H1 (cell line): ENCODE data around the gene PTBP3. TPM values are rescaled to one million over a fixed set of nuclear protein-coding genes. Genes with fewer than 3 reads are reported as not detected.
"Not testable (repeated sequence)": the region's sequence is repeated elsewhere in the genome, so short reads cannot be mapped to it uniquely, and the experiment has no call there.

ENCODE experiments used
- CTCF ChIA-PET: fragments of 300-600 bp; sonication (Branson Sonifier 250); formaldehyde crosslinking; loops from one replicate; lab custom pipeline; 2021; ENCODE audit not compliant: partially characterized antibody; lab: Charles Lee
- POLR2A ChIA-PET: fragments of 300-600 bp; sonication (Branson Sonifier 250); formaldehyde crosslinking; loops from one replicate; lab custom pipeline; 2021; ENCODE audit warnings: inconsistent platforms; ENCODE audit not compliant: partially characterized antibody; lab: Charles Lee
- DNase-seq, 2 experiments: peaks; one replicate each; pipeline versions ENCODE4 v3.0.0 to v3.0.0-alpha.2; 2010 to 2022; ENCODE audit warnings: low spot score in 2 of 2, low read depth in 1 of 2, mixed read lengths in 1 of 2
- FAIRE-seq: peaks from 2 replicates; lab custom pipeline; 2011; peaks lifted over from hg19 to GRCh38; lab: Jason Lieb, UNC
- H2AFZ ChIP-seq: 2 replicates; pipeline ENCODE4 v1.8.1; 2012; ENCODE audit warnings: low read length, inconsistent platforms
- H2AK5ac ChIP-seq: 2 replicates; pipeline ENCODE4 v1.6.1; 2013; ENCODE audit warnings: low read depth, low read length
- H2BK120ac ChIP-seq: replicated peaks from 2 replicates; pipeline ENCODE3; 2013; ENCODE audit warnings: low read depth, low read length, inconsistent platforms
- H2BK12ac ChIP-seq: 2 replicates; pipeline ENCODE4 v1.6.1; 2013; ENCODE audit warnings: low read depth, low read length
- H2BK15ac ChIP-seq: 2 replicates; pipeline ENCODE4 v1.6.1; 2013; ENCODE audit warnings: low read length
- H2BK20ac ChIP-seq: 2 replicates; pipeline ENCODE4 v1.6.1; 2013; ENCODE audit warnings: low read length
- H2BK5ac ChIP-seq: 2 replicates; pipeline ENCODE4 v1.6.1; 2013; ENCODE audit warnings: low read depth, low read length
- H3K14ac ChIP-seq: 2 replicates; pipeline ENCODE4 v1.6.1; 2013; ENCODE audit warnings: inconsistent platforms; ENCODE audit not compliant: insufficient read length
- H3K18ac ChIP-seq: 2 replicates; pipeline ENCODE4 v1.6.1; 2013; ENCODE audit warnings: low read length; ENCODE audit errors: extremely low read depth
- H3K23ac ChIP-seq: 2 replicates; pipeline ENCODE4 v1.6.1; 2013; ENCODE audit warnings: inconsistent platforms; ENCODE audit not compliant: insufficient read length
- H3K23me2 ChIP-seq: 2 replicates; pipeline ENCODE4 v1.6.1; 2013; ENCODE audit warnings: low read depth, low read length
- H3K27ac ChIP-seq: 2 replicates; pipeline ENCODE4 v1.6.1; 2011; ENCODE audit warnings: low read depth, low read length, inconsistent platforms
- H3K27me3 ChIP-seq, 4 experiments: replicated peaks in 1 of 4; 1 replicate in 1 of 4; 2 replicates in 3 of 4; pipeline versions ENCODE4 v1.6.1 to v1.8.1; 2011 to 2013; ENCODE audit warnings: low read length in 3 of 4, mild to moderate bottlenecking in 3 of 4, inconsistent platforms in 2 of 4, mixed read lengths in 2 of 4, moderate library complexity in 1 of 4; ENCODE audit not compliant: control insufficient read depth in 3 of 4, insufficient read depth in 3 of 4; ENCODE audit errors: extremely low read depth in 1 of 4
- H3K36me3 ChIP-seq, 4 experiments: 2 replicates each; pipeline versions ENCODE4 v1.6.1 to v1.8.1; 2011 to 2013; ENCODE audit warnings: mild to moderate bottlenecking in 4 of 4, low read length in 3 of 4, moderate library complexity in 2 of 4, control low read depth in 1 of 4, inconsistent platforms in 1 of 4; ENCODE audit not compliant: insufficient read depth in 4 of 4, control insufficient read depth in 2 of 4
- H3K4ac ChIP-seq: replicated peaks from 2 replicates; pipeline ENCODE3; 2013; ENCODE audit warnings: low read length, low read depth, mixed read lengths, inconsistent platforms; ENCODE audit not compliant: insufficient read length
- H3K4me1 ChIP-seq, 4 experiments: replicated peaks in 1 of 4; 1 replicate in 1 of 4; 2 replicates in 3 of 4; pipeline versions ENCODE4 v1.6.1 to v1.8.1; 2011 to 2013; ENCODE audit warnings: low read length in 3 of 4, inconsistent platforms in 2 of 4, mixed read lengths in 1 of 4; ENCODE audit not compliant: insufficient read depth in 4 of 4, control insufficient read depth in 3 of 4
- H3K4me2 ChIP-seq, 2 experiments: 2 replicates each; pipeline versions ENCODE4 v1.6.1 to v1.8.1; 2011 to 2013; ENCODE audit warnings: low read depth in 2 of 2, low read length in 2 of 2, control low read depth in 1 of 2, inconsistent platforms in 1 of 2, mild to moderate bottlenecking in 1 of 2; ENCODE audit not compliant: insufficient read depth in 1 of 2
- H3K4me3 ChIP-seq, 4 experiments: fragments of 200-600, 300-600 bp in 1 of 4; sonication (generic), shearing (Covaris generic), sonication (Bioruptor Twin) in 1 of 4; 2 replicates each; pipeline versions ENCODE4 v1.5.1 to v1.8.1; 2011 to 2016; ENCODE audit warnings: low read length in 4 of 4, low read depth in 3 of 4, control low read depth in 2 of 4, inconsistent platforms in 2 of 4, mild to moderate bottlenecking in 2 of 4, mixed read lengths in 1 of 4, moderate library complexity in 1 of 4; ENCODE audit not compliant: insufficient read depth in 2 of 4; ENCODE audit errors: extremely low read depth in 1 of 4
- H3K56ac ChIP-seq: replicated peaks from 2 replicates; pipeline ENCODE3; 2013; ENCODE audit warnings: low read depth, mild to moderate bottlenecking, mixed read lengths, low read length, inconsistent platforms; ENCODE audit not compliant: insufficient read length
- H3K79me1 ChIP-seq: 2 replicates; pipeline ENCODE4 v1.6.1; 2013; ENCODE audit warnings: low read depth, low read length, control low read depth
- H3K79me2 ChIP-seq, 2 experiments: 2 replicates each; pipeline versions ENCODE4 v1.6.1 to v1.8.1; 2012 to 2013; ENCODE audit warnings: low read length in 2 of 2, mild to moderate bottlenecking in 2 of 2, inconsistent platforms in 1 of 2; ENCODE audit not compliant: insufficient read depth in 2 of 2, control insufficient read depth in 1 of 2
- H3K9ac ChIP-seq, 4 experiments: replicated peaks in 1 of 4; 1 replicate in 1 of 4; 2 replicates in 3 of 4; pipeline versions ENCODE4 v1.6.1 to v1.8.1; 2011 to 2013; ENCODE audit warnings: low read depth in 3 of 4, low read length in 3 of 4, control low read depth in 2 of 4, mild to moderate bottlenecking in 2 of 4, moderate library complexity in 2 of 4, inconsistent platforms in 1 of 4; ENCODE audit errors: extremely low read depth in 1 of 4
- H3K9me3 ChIP-seq, 2 experiments: 2 replicates each; pipeline versions ENCODE4 v1.6.1 to v1.8.1; 2012 to 2013; ENCODE audit warnings: mild to moderate bottlenecking in 2 of 2, moderate library complexity in 2 of 2, control low read depth in 1 of 2, inconsistent platforms in 1 of 2, low read depth in 1 of 2, low read length in 1 of 2, mixed read lengths in 1 of 2; ENCODE audit not compliant: insufficient read depth in 2 of 2
- H4K20me1 ChIP-seq, 2 experiments: replicated peaks in 1 of 2; 2 replicates each; pipeline versions ENCODE3 to v1.8.1; 2011 to 2013; ENCODE audit warnings: inconsistent platforms in 2 of 2, low read length in 2 of 2, mild to moderate bottlenecking in 1 of 2; ENCODE audit not compliant: insufficient read depth in 2 of 2, control insufficient read depth in 1 of 2
- H4K5ac ChIP-seq: 2 replicates; pipeline ENCODE4 v1.6.1; 2013; ENCODE audit warnings: low read length, low read depth, mixed read lengths, inconsistent platforms; ENCODE audit not compliant: insufficient read length
- H4K8ac ChIP-seq: 2 replicates; pipeline ENCODE4 v1.8.0; 2013; ENCODE audit warnings: mild to moderate bottlenecking, moderate library complexity, low read length, inconsistent platforms; ENCODE audit not compliant: insufficient read depth; ENCODE audit errors: extremely low read depth
- H4K91ac ChIP-seq: replicated peaks from 2 replicates; pipeline ENCODE3; 2013; ENCODE audit warnings: low read length, mixed read lengths, inconsistent platforms; ENCODE audit not compliant: insufficient read length
- WGBS, 2 experiments: shearing (Covaris generic) in 1 of 2; methylation state at CpG; one replicate each; pipeline versions ENCODE4 v1.1.6 to v1.1.7; 2013 to 2015; ENCODE audit warnings: low lambda C conversion rate in 2 of 2, mixed read lengths in 2 of 2, inconsistent platforms in 1 of 2, low coverage in 1 of 2, missing lambda C conversion rate in 1 of 2; ENCODE audit not compliant: insufficient replicate concordance in 2 of 2, insufficient coverage in 1 of 2, insufficient read length in 1 of 2; ENCODE audit errors: extremely low coverage in 1 of 2, missing lambda C conversion rate in 1 of 2; 5-methylcytosine and 5-hydroxymethylcytosine counted together
- polyA plus RNA-seq, 7 experiments: library from polyadenylated mRNA; depleted of rRNA in 3 of 7; stranded (reverse) in 5 of 7; unstranded in 2 of 7; fragments of >200 nt in 5 of 7; fragments of 200-250 nt in 2 of 7; gene quantifications; 1 replicate in 5 of 7; 2 replicates in 1 of 7; 4 replicates in 1 of 7; pipeline versions ENCODE4 v1.2.1 to v1.2.3, GENCODE V29; 2011 to 2013; ENCODE audit warnings: missing spikeins in 2 of 7, mixed read lengths in 2 of 7
- total RNA-seq: library from RNA; stranded (reverse); fragmentation: NEBNext Ultra II Directional; extraction: Animal tissue kit (Norgen Biotek cat#: 25700); gene quantifications from 2 replicates; pipeline ENCODE4 v1.2.1, GENCODE V29; 2021

Gene PTBP3
- total and polyA plus RNA-seq, 2 of the 8 experiments (the other 6 are each of a cell fraction or from before 2014, with no cell fraction given), result 51.0 to 124 TPM

DNA sequence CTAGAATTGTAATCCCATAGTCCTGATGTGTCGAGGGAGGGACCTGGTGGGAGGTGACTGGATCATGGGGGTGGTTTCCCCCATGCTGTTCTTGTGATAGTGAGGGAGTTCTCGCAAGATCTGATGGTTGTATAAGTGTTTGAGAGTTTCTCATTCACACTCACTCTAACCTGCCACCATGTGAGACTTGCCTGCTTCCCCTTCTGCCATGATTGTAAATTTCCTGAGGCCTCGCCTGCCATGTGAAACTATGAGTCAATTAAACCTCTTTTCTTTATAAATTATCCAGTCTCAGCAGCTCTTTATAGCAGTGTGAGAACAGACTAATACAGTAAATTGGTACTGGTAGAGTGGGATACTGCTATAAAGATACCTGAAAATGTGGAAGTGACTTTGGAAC is 50.6 kb downstream of the PTBP3 start:
- H2BK12ac ChIP-seq, H3K4me3 ChIP-seq, H3K9ac ChIP-seq, H3K56ac ChIP-seq, H3K27me3 ChIP-seq, H3K18ac ChIP-seq, DNase-seq, CTCF ChIA-PET, H2BK20ac ChIP-seq, H2BK120ac ChIP-seq, POLR2A ChIA-PET, H2BK5ac ChIP-seq, H3K27ac ChIP-seq, H3K4me2 ChIP-seq, H4K20me1 ChIP-seq, H3K23me2 ChIP-seq, H3K14ac ChIP-seq, H4K8ac ChIP-seq, H3K4me1 ChIP-seq, H4K91ac ChIP-seq, H2BK15ac ChIP-seq, H3K4ac ChIP-seq, H3K79me1 ChIP-seq, FAIRE-seq, H2AK5ac ChIP-seq, H3K23ac ChIP-seq, H2AFZ ChIP-seq, H4K5ac ChIP-seq: not testable (repeated sequence)
- 89% methylated on average over 3 of the region's 3 CpGs; no CpG with 5 or more reads in 1 of the 2 experiments for WGBS, 2 experiments
- peaks cover 0 to 15% (median 6%) of the 10 kb centered on the region in 4 experiments; a peak in 4 of 8 replicates for H3K36me3 ChIP-seq
- H3K79me2 ChIP-seq, result peaks cover 0 to 15% of the 10 kb centered on the region in 2 experiments; a peak in 2 of 4 replicates
- H3K9me3 ChIP-seq, result peaks cover 21% of the 10 kb centered on the region in 2 experiments
